CD4-positive, alpha-beta memory T cell (primary cell): Measurements from ENCODE around the gene PLD5. TPM values are rescaled to one million over a fixed set of nuclear protein-coding genes. Genes with fewer than 3 reads are reported as not detected.

Source experiments
- CTCF ChIA-PET: fragments of 350-600 bp; sonication (Branson Sonifier 250); formaldehyde crosslinking; loops from one replicate; lab custom pipeline; 2021; ENCODE audit warnings: inconsistent platforms; ENCODE audit not compliant: partially characterized antibody; lab: Charles Lee
- POLR2A ChIA-PET: fragments of 350-600 bp; sonication (Branson Sonifier 250); formaldehyde crosslinking; loops from one replicate; lab custom pipeline; 2021; ENCODE audit not compliant: partially characterized antibody; lab: Charles Lee
- DNase-seq, 5 donors: peaks; one replicate each; pipeline versions ENCODE4 v3.0.0 to v3.0.0-alpha.2; 2020 to 2022; ENCODE audit warnings: mixed read lengths in 1 of 5
- H3K27ac ChIP-seq: one replicate; pipeline ENCODE4 v1.7.0; 2013; ENCODE audit warnings: low read depth, low read length
- H3K27me3 ChIP-seq: 2 replicates; pipeline ENCODE4 v1.7.0; 2013; ENCODE audit warnings: mild to moderate bottlenecking, low read length, moderate library complexity; ENCODE audit not compliant: insufficient read depth
- H3K36me3 ChIP-seq: 2 replicates; pipeline ENCODE4 v1.7.0; 2013; ENCODE audit warnings: mild to moderate bottlenecking, low read length, moderate library complexity; ENCODE audit not compliant: insufficient read depth
- H3K4me1 ChIP-seq: 2 replicates; pipeline ENCODE4 v1.7.0; 2013; ENCODE audit warnings: mild to moderate bottlenecking, low read length, moderate library complexity; ENCODE audit not compliant: insufficient read depth
- H3K4me3 ChIP-seq, 2 donors: one replicate each; pipeline ENCODE4 v1.7.0; 2013; ENCODE audit warnings: low read length in 2 of 2, mild to moderate bottlenecking in 1 of 2
- H3K9me3 ChIP-seq, 2 donors: one replicate each; pipeline ENCODE4 v1.7.0; 2013; ENCODE audit warnings: low read length in 2 of 2, control low read depth in 1 of 2; ENCODE audit not compliant: control insufficient read depth in 1 of 2
- H3K27ac Mint-ChIP-seq, 7 donors: one replicate each; pipeline ENCODE4 v1.8.0; 2020 to 2021; ENCODE audit warnings: mixed read lengths in 7 of 7, mild to moderate bottlenecking in 6 of 7, inconsistent platforms in 3 of 7, moderate library complexity in 3 of 7
- H3K27me3 Mint-ChIP-seq, 2 donors: one replicate each; pipeline ENCODE4 v1.8.0; 2020 to 2021; ENCODE audit warnings: mixed read lengths in 2 of 2
- H3K36me3 Mint-ChIP-seq, 2 donors: one replicate each; pipeline ENCODE4 v1.8.0; 2020 to 2021; ENCODE audit warnings: mixed read lengths in 2 of 2, inconsistent platforms in 1 of 2, mild to moderate bottlenecking in 1 of 2
- H3K4me1 Mint-ChIP-seq, 4 donors: one replicate each; pipeline ENCODE4 v1.8.0; 2020 to 2021; ENCODE audit warnings: mixed read lengths in 4 of 4, mild to moderate bottlenecking in 1 of 4
- H3K4me3 Mint-ChIP-seq, 8 donors: one replicate each; pipeline ENCODE4 v1.8.0; 2020 to 2021; ENCODE audit warnings: mixed read lengths in 8 of 8, mild to moderate bottlenecking in 7 of 8, moderate library complexity in 6 of 8, inconsistent platforms in 3 of 8
- H3K9me3 Mint-ChIP-seq, 8 donors: one replicate each; pipeline ENCODE4 v1.8.0; 2020 to 2021; ENCODE audit warnings: mixed read lengths in 8 of 8, mild to moderate bottlenecking in 5 of 8, inconsistent platforms in 3 of 8, moderate library complexity in 1 of 8
- intact Hi-C: fragments of 100-400 bp; cut with micrococcal nuclease; formaldehyde crosslinking; loops from one replicate; pipeline ENCODE4 v1.15.1; 2023
- polyA plus RNA-seq, 2 donors: library from polyadenylated mRNA; unstranded; fragments of 300-500 nt; fragmentation: Illumina TruSeq; gene quantifications; one replicate each; pipeline ENCODE4 v1.2.3, GENCODE V29; 2021
- total RNA-seq, 2 experiments: library from RNA; stranded (reverse); gene quantifications; one replicate each; pipeline ENCODE4 v1.2.3, GENCODE V29; 2021

PLD5 gene
- total RNA-seq: not detected
- polyA plus RNA-seq: not detected

- H3K36me3 Mint-ChIP-seq: peaks cover 0 to 4% of the 10 kb centered on the region in 2 donors
- Histone ChIP-seq H3K4me3 (no peak within 1 kb of the TSS), H3K4me1 (peaks cover 5% of the 10 kb centered on the region), H3K36me3 (no peaks in the 10 kb centered on the region), H3K9me3 (no peaks in the 10 kb centered on the region), H3K27me3 (peaks cover 11% of the 10 kb centered on the region), H3K27ac (no peak within 1 kb of the TSS)
- intact Hi-C loops: no loop called here
- peaks cover 23 to 34% of the 10 kb centered on the region in 2 donors for H3K27me3 Mint-ChIP-seq
- POLR2A ChIA-PET: no interaction called here
- CTCF ChIA-PET: no interaction called here
- peaks cover 0 to 4% (median 0%) of the 10 kb centered on the region in 8 donors for H3K9me3 Mint-ChIP-seq
- DNase-seq: no peak
- peaks cover 3 to 20% (median 11%) of the 10 kb centered on the region in 4 donors for H3K4me1 Mint-ChIP-seq
- peak within 1 kb of the TSS; percentile 1 to 74 (median 62) for H3K4me3 Mint-ChIP-seq
- H3K27ac Mint-ChIP-seq: no peak within 1 kb of the TSS
Measured at GRCh38 chr1:242524571-242525359, at the start of gene PLD5. Gene PLD5, minus strand, starts transcription at chr1:242524697.

- Mint-ChIP-seq H3K36me3 (no peaks in the 10 kb centered on the region), H3K4me3 (no peak overlapping the region), H3K4me1 (no peaks in the 10 kb centered on the region), H3K27ac (no peak overlapping the region), H3K27me3 (no peaks in the 10 kb centered on the region), H3K9me3 (peaks cover 0 to 9% (median 2%) of the 10 kb centered on the region in 8 donors)
- intact Hi-C loops: no loop called here
- Histone ChIP-seq H3K4me3 (no peak overlapping the region), H3K9me3 (no peaks in the 10 kb centered on the region), H3K27ac (no peak overlapping the region), H3K36me3 (no peaks in the 10 kb centered on the region), H3K4me1 (no peaks in the 10 kb centered on the region), H3K27me3 (no peaks in the 10 kb centered on the region)
- ChIA-PET POLR2A (no interaction called here), CTCF (no interaction called here)
- no peak for DNase-seq
Measured at GRCh38 chr1:242569867-242570266, 45.4 kb upstream of the PLD5 start.

GRCh38 chr1:242568666-242569065, 44.2 kb upstream of the PLD5 start:
- Mint-ChIP-seq H3K4me1 (no peaks in the 10 kb centered on the region), H3K9me3 (peaks cover 0 to 9% (median 2%) of the 10 kb centered on the region in 8 donors), H3K4me3 (no peak overlapping the region), H3K27me3 (no peaks in the 10 kb centered on the region), H3K36me3 (no peaks in the 10 kb centered on the region), H3K27ac (no peak overlapping the region)
- CTCF ChIA-PET: no interaction called here
- Histone ChIP-seq H3K4me1 (no peaks in the 10 kb centered on the region), H3K4me3 (no peak overlapping the region), H3K27me3 (no peaks in the 10 kb centered on the region), H3K27ac (no peak overlapping the region), H3K9me3 (no peaks in the 10 kb centered on the region), H3K36me3 (no peaks in the 10 kb centered on the region)
- POLR2A ChIA-PET: no interaction called here
- intact Hi-C loops: no loop called here
- DNase-seq: no peak

GRCh38 chr1:242567596-242567995, 43.1 kb upstream of the PLD5 start:
- CTCF ChIA-PET: no interaction called here
- no peak for DNase-seq
- intact Hi-C loops: no loop called here
- Mint-ChIP-seq H3K4me3 (no peak overlapping the region), H3K9me3 (peaks cover 0 to 7% (median 3%) of the 10 kb centered on the region in 8 donors), H3K36me3 (no peaks in the 10 kb centered on the region), H3K4me1 (no peaks in the 10 kb centered on the region), H3K27ac (no peak overlapping the region), H3K27me3 (no peaks in the 10 kb centered on the region)
- POLR2A ChIA-PET: no interaction called here
- no peaks in the 10 kb centered on the region for H3K27me3 ChIP-seq
- H3K27ac ChIP-seq: no peak overlapping the region
- no peaks in the 10 kb centered on the region for H3K9me3 ChIP-seq
- H3K36me3 ChIP-seq: no peaks in the 10 kb centered on the region
- no peak overlapping the region for H3K4me3 ChIP-seq
- no peaks in the 10 kb centered on the region for H3K4me1 ChIP-seq

GRCh38 chr1:242556759-242557158, 32.3 kb upstream of the PLD5 start:
- no peak overlapping the region for H3K27ac Mint-ChIP-seq
- ChIA-PET POLR2A (no interaction called here), CTCF (no interaction called here)
- H3K4me1 Mint-ChIP-seq: no peaks in the 10 kb centered on the region
- H3K27ac ChIP-seq: no peak overlapping the region
- intact Hi-C loops: no loop called here
- no peak overlapping the region for H3K4me3 ChIP-seq
- no peak overlapping the region for H3K4me3 Mint-ChIP-seq
- no peaks in the 10 kb centered on the region for H3K36me3 ChIP-seq
- H3K4me1 ChIP-seq: no peaks in the 10 kb centered on the region
- no peaks in the 10 kb centered on the region for H3K9me3 ChIP-seq
- peaks cover 0 to 2% (median 0%) of the 10 kb centered on the region in 8 donors for H3K9me3 Mint-ChIP-seq
- DNase-seq: no peak
- no peaks in the 10 kb centered on the region for H3K36me3 Mint-ChIP-seq
- no peaks in the 10 kb centered on the region for H3K27me3 ChIP-seq
- peaks cover 3 to 9% of the 10 kb centered on the region in 2 donors for H3K27me3 Mint-ChIP-seq

GRCh38 chr1:242556276-242556675, 31.8 kb upstream of the PLD5 start:
- no peaks in the 10 kb centered on the region for H3K4me1 ChIP-seq
- ChIA-PET CTCF (no interaction called here), POLR2A (no interaction called here)
- no peak overlapping the region for H3K27ac ChIP-seq
- Mint-ChIP-seq H3K27ac (no peak overlapping the region), H3K27me3 (peaks cover 3 to 9% of the 10 kb centered on the region in 2 donors), H3K4me1 (no peaks in the 10 kb centered on the region), H3K9me3 (peaks cover 0 to 2% (median 0%) of the 10 kb centered on the region in 8 donors), H3K4me3 (no peak overlapping the region), H3K36me3 (no peaks in the 10 kb centered on the region)
- H3K36me3 ChIP-seq: no peaks in the 10 kb centered on the region
- H3K9me3 ChIP-seq: no peaks in the 10 kb centered on the region
- intact Hi-C loops: no loop called here
- H3K27me3 ChIP-seq: no peaks in the 10 kb centered on the region
- H3K4me3 ChIP-seq: no peak overlapping the region
- DNase-seq: no peak

GRCh38 chr1:242554577-242554976, 30.1 kb upstream of the PLD5 start:
- Mint-ChIP-seq H3K36me3 (no peaks in the 10 kb centered on the region), H3K27ac (no peak overlapping the region), H3K4me1 (no peaks in the 10 kb centered on the region), H3K4me3 (no peak overlapping the region), H3K9me3 (peaks cover 0 to 2% (median 0%) of the 10 kb centered on the region in 8 donors), H3K27me3 (peaks cover under 1 to 9% of the 10 kb centered on the region in 2 donors)
- H3K4me3 ChIP-seq: no peak overlapping the region
- ChIA-PET POLR2A (no interaction called here), CTCF (interaction anchor here (0.6 kb wide), 1 partner anchor 66 kb away, joined by 3 read pairs; no protein-coding TSS in a partner anchor)
- DNase-seq: no peak
- H3K27ac ChIP-seq: no peak overlapping the region
- H3K4me1 ChIP-seq: no peaks in the 10 kb centered on the region
- H3K27me3 ChIP-seq: no peaks in the 10 kb centered on the region
- no peaks in the 10 kb centered on the region for H3K36me3 ChIP-seq
- intact Hi-C loops: no loop called here
- no peaks in the 10 kb centered on the region for H3K9me3 ChIP-seq
